ENCODE data around the gene TBX15. TPM values are rescaled to one million over a fixed set of nuclear protein-coding genes. Genes with fewer than 3 reads are reported as not detected.
A peak's percentile ranks its signal among the peaks of the same experiment; 100 is the strongest.

The TBX15 gene
- total RNA-seq, 1 experiment from 2014 or later = 7.4 TPM

- DNase-seq (ENCODE audit: low read depth) = peak; percentile 29
Observed at GRCh38 chr1:119001181-119002027, 13.3 kb upstream of the TBX15 start.

- DNase-seq (ENCODE audit: low read depth) = no peak
Observed at GRCh38 chr1:119000371-119001180, 12.4 kb upstream of the TBX15 start.

- DNase-seq (ENCODE audit: low read depth) = no peak
Observed at GRCh38 chr1:118999348-119000071, 11.4 kb upstream of the TBX15 start.

GRCh38 chr1:118998171-118998570 lies 10.0 kb upstream of the TBX15 start:
- DNase-seq (ENCODE audit: low read depth) = no peak

GRCh38 chr1:118997225-118997624 lies 9.1 kb upstream of the TBX15 start:
- DNase-seq (ENCODE audit: low read depth) = no peak

GRCh38 chr1:118995312-118996016 lies 7.3 kb upstream of the TBX15 start:
- DNase-seq (ENCODE audit: low read depth) = no peak

- no peak for DNase-seq (ENCODE audit: low read depth)
Observed at GRCh38 chr1:118993700-118994026, 5.5 kb upstream of the TBX15 start.

GRCh38 chr1:118992868-118993699 lies 4.9 kb upstream of the TBX15 start:
- DNase-seq (ENCODE audit: low read depth) = no peak

GRCh38 chr1:118992237-118992825 lies 4.2 kb upstream of the TBX15 start:
- no peak for DNase-seq (ENCODE audit: low read depth)

GRCh38 chr1:118991448-118991847 lies 3.3 kb upstream of the TBX15 start:
- no peak for DNase-seq (ENCODE audit: low read depth)

GRCh38 chr1:118990513-118991152 lies 2.5 kb upstream of the TBX15 start:
- DNase-seq (ENCODE audit: low read depth) = no peak

- peak; percentile 75 for DNase-seq (ENCODE audit: low read depth)
Observed at GRCh38 chr1:118989878-118990378, 1.8 kb upstream of the TBX15 start.

GRCh38 chr1:118989006-118989815 lies 1.1 kb upstream of the TBX15 start:
- DNase-seq (ENCODE audit: low read depth) = no peak

- peak; percentile 82 for DNase-seq (ENCODE audit: low read depth)
Observed at GRCh38 chr1:118987468-118988185, 516 bp downstream of the TBX15 start.

GRCh38 chr1:118986555-118987467 lies 1.3 kb downstream of the TBX15 start:
- peak; percentile 80 for DNase-seq (ENCODE audit: low read depth)

GRCh38 chr1:118985640-118986554 lies 2.2 kb downstream of the TBX15 start:
- no peak for DNase-seq (ENCODE audit: low read depth)

Data from Daoy (cell line).